ENCODE measurements around the gene CSMD2. TPM values are rescaled to one million over a fixed set of nuclear protein-coding genes. Genes with fewer than 3 reads are reported as not detected.

Gene CSMD2
- total and polyA plus RNA-seq, 2 experiments from 2014 or later, result 5.3 to 16.6 TPM

- no peak for DNase-seq (ENCODE audit: low spot score)
- Mint-ChIP-seq H3K36me3 (ENCODE audit: low read depth) (peaks cover 6% of the 10 kb centered on the region), H3K9me3 (no peaks in the 10 kb centered on the region), H3K27ac (no peak overlapping the region), H3K4me1 (peaks cover 29% of the 10 kb centered on the region), H3K27me3 (ENCODE audit: insufficient read depth, low read depth, poor library complexity) (peaks cover 8% of the 10 kb centered on the region), H3K4me3 (no peak overlapping the region)
- Histone ChIP-seq H3K4me2 (no peak overlapping the region), H3F3A (replicated peaks; ENCODE audit: low read depth) (no peaks in the 10 kb centered on the region), H3K4me3 (no peak overlapping the region), H3K4me1 (ENCODE audit: insufficient read depth) (peaks cover 8% of the 10 kb centered on the region; the same call in 1 of the 2 replicates), H3K36me3 (ENCODE audit: insufficient read depth) (no peaks in the 10 kb centered on the region), H3K79me2 (replicated peaks; ENCODE audit: insufficient read depth) (no peaks in the 10 kb centered on the region), H4K20me1 (replicated peaks; ENCODE audit: insufficient read depth) (0 out of 2 replicates have a peak, but pooled peaks cover 2% of the 10 kb centered on the region), H3K9me2 (ENCODE audit: insufficient read depth) (peaks cover 25% of the 10 kb centered on the region), H3K27ac (ENCODE audit: low read depth) (no peak overlapping the region), H3K27me3 (ENCODE audit: insufficient read depth) (no peaks in the 10 kb centered on the region), H2AFZ (no peak overlapping the region)
- ATAC-seq, result no peak
- no peak for TF ChIP-seq EZH2 (IDR thresholded peaks at IDR 0.05; ENCODE audit: low read depth, unreplicated experiment)
Measured at GRCh38 chr1:33965086-33965485, 199.9 kb downstream of the CSMD2 start.

GRCh38 chr1:33962061-33962460 lies 203.0 kb downstream of the CSMD2 start:
- Histone ChIP-seq H4K20me1 (replicated peaks; ENCODE audit: insufficient read depth) (0 out of 2 replicates have a peak, but pooled peaks cover 2% of the 10 kb centered on the region), H3K79me2 (replicated peaks; ENCODE audit: insufficient read depth) (no peaks in the 10 kb centered on the region), H3K4me2 (no peak overlapping the region), H3K36me3 (ENCODE audit: insufficient read depth) (no peaks in the 10 kb centered on the region), H3K27me3 (ENCODE audit: insufficient read depth) (no peaks in the 10 kb centered on the region), H3K4me1 (ENCODE audit: insufficient read depth) (peaks cover 8% of the 10 kb centered on the region; the same call in 1 of the 2 replicates), H2AFZ (no peak overlapping the region), H3K9me2 (ENCODE audit: insufficient read depth) (peaks cover 9% of the 10 kb centered on the region), H3F3A (replicated peaks; ENCODE audit: low read depth) (no peaks in the 10 kb centered on the region), H3K4me3 (no peak overlapping the region), H3K27ac (ENCODE audit: low read depth) (no peak overlapping the region)
- Mint-ChIP-seq H3K4me3 (no peak overlapping the region), H3K36me3 (ENCODE audit: low read depth) (peaks cover 5% of the 10 kb centered on the region), H3K27me3 (ENCODE audit: insufficient read depth, low read depth, poor library complexity) (peaks cover 16% of the 10 kb centered on the region), H3K4me1 (peaks cover 22% of the 10 kb centered on the region), H3K27ac (no peak overlapping the region), H3K9me3 (no peaks in the 10 kb centered on the region)
- ATAC-seq, result no peak
- no peak for DNase-seq (ENCODE audit: low spot score)
- no peak for TF ChIP-seq CTCF (conservative IDR thresholded peaks at IDR 0.05; ENCODE audit: low read depth in 2 of 2)
- no peak for TF ChIP-seq ZNF462 (CRISPR knock-in tag; IDR thresholded peaks at IDR 0.05)
- TF ChIP-seq STAT1 (IDR thresholded peaks at IDR 0.05; ENCODE audit: unreplicated experiment), result no peak
- no peak for TF ChIP-seq REST (IDR thresholded peaks at IDR 0.05; ENCODE audit: unreplicated experiment)
- no peak for TF ChIP-seq ETS1 (IDR thresholded peaks at IDR 0.05)
- no peak for TF ChIP-seq POLR2AphosphoS5 (IDR thresholded peaks at IDR 0.05; ENCODE audit: low read depth)
- no peak for TF ChIP-seq EZH2phosphoT487 (IDR thresholded peaks at IDR 0.05; ENCODE audit: unreplicated experiment)
- no peak for TF ChIP-seq ZNF331 (CRISPR knock-in tag; IDR thresholded peaks at IDR 0.05; ENCODE audit: low read depth)
- no peak for TF ChIP-seq EZH2 (IDR thresholded peaks at IDR 0.05; ENCODE audit: low read depth, unreplicated experiment)
